Osteoblast (primary cell): ENCODE data around the gene HSPA5. TPM values are rescaled to one million over a fixed set of nuclear protein-coding genes. Genes with fewer than 3 reads are reported as not detected.

ENCODE experiments used
- DNase-seq: peaks from one replicate; pipeline ENCODE4 v3.0.0; 2011; ENCODE audit warnings: low spot score, mixed read lengths; ENCODE audit not compliant: insufficient read length; ENCODE audit errors: missing footprints
- H2AFZ ChIP-seq: 2 replicates; pipeline ENCODE4 v1.6.0; 2011; ENCODE audit warnings: mild to moderate bottlenecking, low read length
- H3K27ac ChIP-seq: 2 replicates; pipeline ENCODE4 v1.5.1; 2011; ENCODE audit warnings: mild to moderate bottlenecking, low read depth, low read length, moderate library complexity
- H3K27me3 ChIP-seq: 2 replicates; pipeline ENCODE4 v1.6.0; 2012; ENCODE audit warnings: mild to moderate bottlenecking, control low read depth, inconsistent platforms, low read length, moderate library complexity; ENCODE audit not compliant: insufficient read depth
- H3K36me3 ChIP-seq: 2 replicates; pipeline ENCODE4 v1.5.1; 2011; ENCODE audit warnings: mild to moderate bottlenecking, low read length, control low read depth, moderate library complexity; ENCODE audit not compliant: insufficient read depth
- H3K4me1 ChIP-seq: 2 replicates; pipeline ENCODE4 v1.5.1; 2011; ENCODE audit warnings: mild to moderate bottlenecking, low read length, control low read depth, moderate library complexity; ENCODE audit not compliant: insufficient read depth
- H3K4me2 ChIP-seq: 2 replicates; pipeline ENCODE4 v1.6.0; 2011; ENCODE audit warnings: mild to moderate bottlenecking, low read length; ENCODE audit not compliant: insufficient read depth
- H3K4me3 ChIP-seq: fragments of 200-600 bp; sonication (generic); 3 replicates; pipeline ENCODE4 v1.5.1; 2012; ENCODE audit warnings: mild to moderate bottlenecking, low read length, inconsistent platforms; ENCODE audit not compliant: insufficient read depth
- H3K79me2 ChIP-seq: 2 replicates; pipeline ENCODE4 v1.6.0; 2012; ENCODE audit warnings: mild to moderate bottlenecking, low read length, control low read depth, inconsistent platforms; ENCODE audit not compliant: insufficient read depth
- H3K9me3 ChIP-seq: 2 replicates; pipeline ENCODE4 v1.5.1; 2011; ENCODE audit warnings: low read depth, low read length, control low read depth
- H4K20me1 ChIP-seq: 2 replicates; pipeline ENCODE4 v1.6.0; 2012; ENCODE audit warnings: mild to moderate bottlenecking, low read length, control low read depth; ENCODE audit not compliant: insufficient read depth
- total RNA-seq: library from RNA; depleted of rRNA; stranded (reverse); fragments of >200 nt; gene quantifications from 2 replicates; pipeline ENCODE4 v1.2.3, GENCODE V29; 2012
- TF ChIP-seq, protein P1 (sequence below): IDR thresholded peaks from 2 replicates; pipeline ENCODE4 v1.5.1; 2011; ENCODE audit warnings: mild to moderate bottlenecking, low read depth, low read length, moderate library complexity; ENCODE audit errors: extremely low read depth

Gene HSPA5
- total RNA-seq, 1 donor, result 121 TPM

DNA sequence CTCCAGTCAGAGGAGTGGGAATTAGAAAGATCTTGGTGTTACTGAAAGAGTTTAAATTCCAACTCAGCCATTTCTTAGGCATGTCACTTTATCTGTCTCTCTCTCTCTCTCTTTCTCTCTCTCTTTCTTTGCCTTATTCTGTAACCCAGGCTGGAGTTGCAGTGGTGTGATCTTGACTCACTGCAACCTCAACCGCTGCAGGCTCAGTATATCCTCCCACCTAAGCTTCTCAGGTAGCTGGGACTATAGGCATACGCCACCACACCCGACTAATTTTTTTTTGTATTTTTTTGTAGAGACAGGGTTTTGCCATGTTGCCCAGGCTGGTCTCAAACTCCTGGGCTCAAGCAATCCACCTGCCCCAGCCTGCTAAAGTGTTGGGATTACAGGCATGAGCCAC, 22.5 kb downstream of the HSPA5 start:
- Histone ChIP-seq H2AFZ (no peak overlapping the region), H3K36me3 (peaks cover 46% of the 10 kb centered on the region), H3K4me3 (no peak overlapping the region), H3K27ac (no peak overlapping the region), H3K9me3 (no peaks in the 10 kb centered on the region), H3K79me2 (no peaks in the 10 kb centered on the region), H3K4me1 (no peaks in the 10 kb centered on the region), H4K20me1 (no peaks in the 10 kb centered on the region), H3K27me3 (no peaks in the 10 kb centered on the region), H3K4me2 (no peak overlapping the region)
- TF ChIP-seq, protein P1, sequence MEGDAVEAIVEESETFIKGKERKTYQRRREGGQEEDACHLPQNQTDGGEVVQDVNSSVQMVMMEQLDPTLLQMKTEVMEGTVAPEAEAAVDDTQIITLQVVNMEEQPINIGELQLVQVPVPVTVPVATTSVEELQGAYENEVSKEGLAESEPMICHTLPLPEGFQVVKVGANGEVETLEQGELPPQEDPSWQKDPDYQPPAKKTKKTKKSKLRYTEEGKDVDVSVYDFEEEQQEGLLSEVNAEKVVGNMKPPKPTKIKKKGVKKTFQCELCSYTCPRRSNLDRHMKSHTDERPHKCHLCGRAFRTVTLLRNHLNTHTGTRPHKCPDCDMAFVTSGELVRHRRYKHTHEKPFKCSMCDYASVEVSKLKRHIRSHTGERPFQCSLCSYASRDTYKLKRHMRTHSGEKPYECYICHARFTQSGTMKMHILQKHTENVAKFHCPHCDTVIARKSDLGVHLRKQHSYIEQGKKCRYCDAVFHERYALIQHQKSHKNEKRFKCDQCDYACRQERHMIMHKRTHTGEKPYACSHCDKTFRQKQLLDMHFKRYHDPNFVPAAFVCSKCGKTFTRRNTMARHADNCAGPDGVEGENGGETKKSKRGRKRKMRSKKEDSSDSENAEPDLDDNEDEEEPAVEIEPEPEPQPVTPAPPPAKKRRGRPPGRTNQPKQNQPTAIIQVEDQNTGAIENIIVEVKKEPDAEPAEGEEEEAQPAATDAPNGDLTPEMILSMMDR, result no peak
- no peak for DNase-seq

DNA sequence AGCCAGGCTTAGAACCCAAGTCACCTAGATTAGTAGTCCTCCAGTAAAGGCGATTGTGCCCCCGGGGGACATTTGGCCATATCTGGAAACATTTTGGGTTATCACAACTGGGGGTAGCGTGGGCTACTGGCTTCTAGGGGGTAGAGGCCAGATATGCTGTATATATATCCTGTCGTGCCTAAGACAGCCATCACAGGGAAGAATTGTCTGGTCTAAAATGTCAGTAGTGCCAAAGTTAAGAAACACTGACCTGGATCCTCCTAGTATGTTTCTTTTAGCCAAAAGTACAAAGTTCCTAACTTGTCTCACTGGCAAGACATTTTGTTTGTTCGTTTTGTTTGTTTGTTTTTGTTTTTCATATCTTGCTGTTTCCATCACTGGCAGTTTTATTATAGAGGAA, 27.0 kb downstream of the HSPA5 start:
- no peaks in the 10 kb centered on the region for H3K4me1 ChIP-seq
- no peaks in the 10 kb centered on the region for H3K9me3 ChIP-seq
- no peak overlapping the region for H2AFZ ChIP-seq
- peaks cover 53% of the 10 kb centered on the region for H3K36me3 ChIP-seq
- no peak overlapping the region for H3K4me3 ChIP-seq
- TF ChIP-seq, protein P1, result no peak
- H4K20me1 ChIP-seq, result no peaks in the 10 kb centered on the region
- DNase-seq, result peak; percentile 51
- no peaks in the 10 kb centered on the region for H3K79me2 ChIP-seq
- H3K27me3 ChIP-seq, result no peaks in the 10 kb centered on the region
- H3K4me2 ChIP-seq, result no peak overlapping the region
- H3K27ac ChIP-seq, result no peak overlapping the region

DNA sequence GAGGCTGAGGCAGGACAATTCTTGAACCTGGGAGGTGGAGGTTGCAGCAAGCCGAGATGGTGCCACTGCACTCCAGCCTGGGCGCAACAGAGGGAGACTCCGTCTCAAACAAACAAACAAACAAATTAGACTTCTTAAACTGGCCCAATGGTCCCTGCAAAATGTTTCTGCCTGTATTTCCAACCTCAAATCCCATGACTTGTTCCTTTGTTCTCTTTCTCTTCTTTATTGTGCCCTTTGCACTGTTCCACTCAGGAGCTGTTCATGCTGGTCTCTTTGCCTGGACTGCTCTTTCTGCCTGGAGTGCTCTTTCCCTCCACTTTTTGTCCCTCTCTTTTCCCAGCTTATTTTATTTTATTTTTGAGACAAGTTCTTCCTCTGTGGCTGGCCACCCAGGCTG, 36.7 kb downstream of the HSPA5 start:
- DNase-seq, result no peak
- TF ChIP-seq, protein P1, result no peak
- Histone ChIP-seq H3K4me3 (no peak overlapping the region), H2AFZ (no peak overlapping the region), H3K9me3 (no peaks in the 10 kb centered on the region), H3K36me3 (peaks cover 39% of the 10 kb centered on the region), H3K4me1 (peaks cover 10% of the 10 kb centered on the region), H3K27me3 (no peaks in the 10 kb centered on the region), H3K79me2 (peaks cover 10% of the 10 kb centered on the region), H3K27ac (no peak overlapping the region), H4K20me1 (no peaks in the 10 kb centered on the region), H3K4me2 (no peak overlapping the region)

DNA sequence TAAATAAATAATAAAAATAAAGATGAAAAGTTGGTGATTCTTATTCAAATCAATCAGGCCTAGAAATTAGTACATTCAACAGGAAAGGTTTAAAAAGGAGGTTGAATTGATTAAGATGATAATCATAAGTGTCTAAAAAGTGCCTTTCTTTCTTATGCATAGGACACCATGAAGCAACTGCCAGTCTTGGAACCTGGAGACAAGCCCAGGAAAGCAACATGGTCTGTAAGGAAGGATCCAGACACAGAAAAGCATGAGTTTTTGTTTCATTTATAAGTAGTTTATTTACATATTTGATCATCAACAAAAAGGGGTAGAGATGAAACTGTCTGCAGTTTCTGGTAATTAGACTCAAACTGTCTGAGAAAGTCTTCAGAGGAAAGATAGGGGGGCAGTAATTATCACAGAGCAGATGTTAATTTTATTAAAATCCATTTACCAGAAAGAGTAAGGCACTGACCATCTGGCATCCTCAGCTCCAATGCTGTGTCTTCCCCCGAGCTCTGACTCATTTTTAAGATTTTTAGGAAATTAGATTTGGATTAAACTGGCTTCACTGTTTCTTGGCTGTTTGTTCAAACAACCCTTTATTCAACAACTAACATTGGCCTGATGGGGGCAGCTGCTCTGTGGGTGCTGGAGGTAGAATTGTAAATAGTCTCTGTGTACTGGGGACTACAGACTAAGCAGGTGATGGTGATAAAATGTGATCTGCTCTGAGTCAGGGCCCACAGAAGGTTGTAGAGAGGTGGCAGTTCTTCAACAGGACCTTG, 38.1 kb downstream of the HSPA5 start:
- Histone ChIP-seq H3K4me2 (no peak overlapping the region), H3K9me3 (no peaks in the 10 kb centered on the region)
- peak; percentile 65 for DNase-seq

More for the DNA sequence above, 38.1 kb downstream of the HSPA5 start:
- Histone ChIP-seq H3K4me1 (peaks cover 11% of the 10 kb centered on the region), H2AFZ (no peak overlapping the region), H4K20me1 (no peaks in the 10 kb centered on the region), H3K79me2 (peaks cover 10% of the 10 kb centered on the region), H3K27me3 (no peaks in the 10 kb centered on the region), H3K27ac (no peak overlapping the region), H3K36me3 (peaks cover 30% of the 10 kb centered on the region), H3K4me3 (no peak overlapping the region)
- TF ChIP-seq, protein P1, result no peak
